Spleen (tissue), 7 donors: ENCODE data around the gene RBP4.

Experiments
- CTCF ChIP-seq, 11 experiments: fragments of 200-600 bp in 7 of 11; fragments of 450-650 bp in 4 of 11; sonication (generic) in 4 of 11; IDR thresholded peaks in 8 of 11; conservative IDR thresholded peaks in 3 of 11; 1 replicate in 7 of 11; 2 replicates in 4 of 11; pipeline versions ENCODE4 v1.4.0 to v1.8.0; 2016 to 2021; ENCODE audit warnings: antibody characterized with exemption in 11 of 11, inconsistent platforms in 4 of 11, mild to moderate bottlenecking in 1 of 11
- POLR2A ChIP-seq, 3 donors: fragments of 450-650 bp; IDR thresholded peaks; one replicate each; pipeline ENCODE4 v1.5.1; 2017; ENCODE audit warnings: antibody characterized with exemption in 3 of 3, mild to moderate bottlenecking in 1 of 3
- POLR2AphosphoS5 ChIP-seq, 3 donors: sonication (generic); formaldehyde crosslinking; IDR thresholded peaks; one replicate each; pipeline ENCODE4 v1.5.1; 2017; ENCODE audit warnings: antibody characterized with exemption in 3 of 3
- donor health status: DM: no; HTN: no; CAD: no; lungs with moderate emphysema.
- donor health status: DM: no; HTN: no; CAD: no.
- donor health status: DM: no; HTN: no; CAD: no.

GRCh38 chr10:93593254-93593653, 7.8 kb downstream of the RBP4 start:
- TF ChIP-seq CTCF (IDR thresholded peaks at IDR 0.05 in 8 of 11, conservative IDR thresholded peaks at IDR 0.05 in 3 of 11) (no peak), POLR2A (IDR thresholded peaks at IDR 0.05) (no peak), POLR2AphosphoS5 (IDR thresholded peaks at IDR 0.05) (no peak)
